NCI-H2196 (cell line): ENCODE data around the gene PRDM11.

ENCODE experiments used
- DNase-seq: peaks from one replicate; lab custom pipeline; 2025; ENCODE audit not compliant: unreplicated experiment; lab: John Stamatoyannopoulos, UW

PRDM11 gene

GRCh38 chr11:45174168-45174835 is 27.9 kb downstream of the PRDM11 start:
- DNase-seq = no peak

DNA sequence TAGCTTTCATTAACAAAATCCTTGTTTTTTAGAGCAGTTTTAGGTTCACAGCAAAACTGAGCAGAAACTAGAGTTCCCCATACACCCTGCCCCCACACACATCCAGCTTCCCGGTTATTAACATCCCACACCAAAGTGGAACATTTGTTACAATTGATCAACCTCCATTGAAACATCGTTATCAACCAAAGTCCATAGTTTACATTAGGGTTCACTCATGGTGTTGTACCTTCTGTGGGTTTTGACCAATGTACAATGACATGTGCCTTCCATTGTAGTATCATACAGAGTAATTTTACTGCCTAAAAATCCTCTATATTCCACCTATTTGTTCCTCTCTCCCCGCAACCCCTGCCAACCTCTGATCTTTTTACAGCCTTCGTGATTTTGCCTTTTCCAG is 28.5 kb downstream of the PRDM11 start:
- no peak for DNase-seq

DNA sequence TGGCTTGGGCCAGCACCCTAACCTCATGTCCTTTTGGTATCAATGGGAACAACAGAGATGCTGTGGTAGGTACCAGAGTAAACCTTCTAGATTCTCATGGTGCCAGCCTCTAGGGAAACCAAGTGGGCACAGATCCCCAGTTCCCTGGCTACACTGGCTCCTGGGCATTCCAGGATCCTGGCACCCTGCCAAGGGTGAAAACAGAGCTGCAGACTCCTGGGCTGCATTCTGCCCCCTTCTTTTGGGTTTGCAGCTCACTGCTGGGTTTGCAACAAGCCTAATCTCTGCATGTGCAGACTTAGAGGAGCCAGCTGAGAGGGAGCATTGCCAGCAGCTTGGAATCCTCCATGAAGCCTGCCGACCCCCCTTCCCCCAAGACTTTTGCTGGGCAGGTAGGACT is 30.6 kb downstream of the PRDM11 start:
- peak; percentile 46 for DNase-seq

DNA sequence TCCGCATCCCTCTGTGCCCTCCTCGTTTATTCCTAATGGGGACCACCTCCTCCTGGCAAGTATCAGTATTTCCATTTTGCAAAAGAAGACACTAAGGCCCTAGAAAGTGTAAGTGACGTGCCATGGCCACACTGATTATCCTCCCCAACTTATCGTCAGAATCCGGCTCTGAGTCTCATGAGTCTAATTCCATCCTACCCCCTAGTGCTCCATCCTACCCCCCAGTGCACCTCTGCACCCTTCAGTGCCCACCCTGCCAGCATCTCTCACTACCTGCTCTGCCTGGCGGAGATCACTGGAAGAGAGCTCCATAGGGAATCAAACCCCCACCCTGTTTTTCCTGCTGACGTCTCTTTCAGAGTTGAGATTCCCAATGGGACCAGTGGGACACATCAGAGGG is 31.8 kb downstream of the PRDM11 start:
- no peak for DNase-seq

GRCh38 chr11:45178890-45179671 is 32.6 kb downstream of the PRDM11 start:
- peak; percentile 21 for DNase-seq

DNA sequence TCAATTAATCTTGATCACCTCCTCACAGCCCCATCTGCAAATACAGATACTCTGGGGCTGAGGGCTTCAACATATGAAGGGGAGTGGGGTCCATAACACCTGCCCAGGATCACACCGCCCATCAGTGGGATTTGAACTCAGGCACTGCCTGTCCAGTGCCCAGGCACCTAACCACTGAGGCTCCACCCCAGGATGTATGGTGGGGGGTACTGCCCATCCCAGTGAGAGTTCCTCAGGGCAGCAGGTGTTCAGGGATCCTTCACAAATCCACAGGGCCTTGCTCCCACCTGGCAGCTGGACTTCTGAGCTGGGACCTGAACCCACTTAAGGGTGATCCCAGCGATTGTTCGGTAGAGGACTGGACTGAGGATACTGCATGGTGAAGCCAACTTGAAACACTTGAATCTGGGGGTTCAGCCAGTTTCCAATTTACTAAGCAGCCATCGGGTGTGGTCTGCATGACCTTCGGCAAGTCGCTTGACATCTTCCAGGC is 33.3 kb downstream of the PRDM11 start:
- DNase-seq = peak; percentile 21

DNA sequence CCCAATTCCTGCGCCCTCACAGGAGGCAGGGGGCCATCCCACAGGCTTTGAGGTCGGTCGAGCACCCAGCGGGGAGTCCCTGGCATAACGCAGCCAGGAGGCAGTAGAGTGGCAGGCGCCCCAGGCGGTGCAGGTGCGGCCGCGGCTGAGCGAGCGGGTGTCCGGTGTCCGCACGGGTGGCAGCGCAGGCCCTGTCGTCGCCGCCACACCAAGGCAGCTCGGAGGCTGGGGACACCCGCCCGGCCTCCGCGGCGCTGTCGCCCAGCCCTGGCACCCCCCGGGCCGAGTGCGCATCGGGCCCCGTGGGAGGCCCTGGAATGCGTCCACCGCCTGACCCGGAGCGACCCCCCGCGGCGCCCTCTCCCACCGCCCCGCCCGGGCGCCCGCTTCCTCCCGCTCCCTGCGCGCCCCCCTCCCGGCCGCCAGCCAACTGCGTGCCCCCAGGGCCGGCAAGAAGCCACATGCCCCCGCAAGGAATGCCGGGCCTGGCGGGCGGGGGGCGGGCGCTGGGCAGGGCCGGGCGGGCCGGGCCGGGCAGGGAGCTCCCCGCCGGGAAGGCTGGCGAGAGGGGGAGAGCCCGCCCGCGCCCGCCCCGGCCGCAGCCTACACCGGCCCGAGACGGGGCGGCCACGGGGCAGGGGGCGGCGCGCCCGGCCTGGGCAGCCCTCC is 33.9 kb downstream of the PRDM11 start:
- peak; percentile 73 for DNase-seq

DNA sequence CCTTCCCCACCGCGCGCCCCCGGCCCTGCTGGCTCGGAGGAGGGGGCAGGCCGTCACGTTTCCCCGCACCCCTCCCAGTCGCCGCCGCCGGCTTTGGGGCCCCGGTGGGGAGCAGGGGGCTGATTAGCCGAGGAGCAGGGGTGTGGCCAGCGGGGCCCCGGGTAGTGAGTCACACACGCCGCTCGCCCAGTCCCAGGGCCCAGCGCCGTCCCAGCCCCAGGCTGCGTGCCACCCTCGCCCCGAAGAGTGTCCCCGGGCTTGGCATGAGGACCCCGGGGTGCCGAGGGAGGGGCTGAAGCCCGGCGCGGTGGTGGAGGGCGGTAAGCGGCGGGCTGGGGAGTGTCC is 34.4 kb downstream of the PRDM11 start:
- DNase-seq = no peak

- no peak for DNase-seq
These were observed 34.9 kb downstream of the PRDM11 start for GRCh38 chr11:45181193-45181888.

- no peak for DNase-seq
These were observed 35.6 kb downstream of the PRDM11 start for GRCh38 chr11:45181889-45182550.

DNA sequence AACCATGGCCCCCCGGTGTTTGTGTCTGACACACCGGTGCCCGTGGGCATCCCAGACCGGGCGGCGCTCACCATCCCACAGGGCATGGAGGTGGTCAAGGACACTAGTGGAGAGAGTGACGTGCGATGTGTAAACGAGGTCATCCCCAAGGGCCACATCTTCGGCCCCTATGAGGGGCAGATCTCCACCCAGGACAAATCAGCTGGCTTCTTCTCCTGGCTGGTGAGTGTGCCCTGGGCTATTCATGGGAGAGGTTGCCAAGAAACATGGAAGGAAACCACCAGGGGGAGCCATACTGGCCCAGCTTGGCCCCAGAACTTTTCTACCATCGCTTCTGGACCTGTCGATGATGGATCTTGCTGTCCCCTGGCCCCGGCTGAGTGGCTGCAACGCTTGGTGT is 36.5 kb downstream of the PRDM11 start:
- peak; percentile 36 for DNase-seq

DNA sequence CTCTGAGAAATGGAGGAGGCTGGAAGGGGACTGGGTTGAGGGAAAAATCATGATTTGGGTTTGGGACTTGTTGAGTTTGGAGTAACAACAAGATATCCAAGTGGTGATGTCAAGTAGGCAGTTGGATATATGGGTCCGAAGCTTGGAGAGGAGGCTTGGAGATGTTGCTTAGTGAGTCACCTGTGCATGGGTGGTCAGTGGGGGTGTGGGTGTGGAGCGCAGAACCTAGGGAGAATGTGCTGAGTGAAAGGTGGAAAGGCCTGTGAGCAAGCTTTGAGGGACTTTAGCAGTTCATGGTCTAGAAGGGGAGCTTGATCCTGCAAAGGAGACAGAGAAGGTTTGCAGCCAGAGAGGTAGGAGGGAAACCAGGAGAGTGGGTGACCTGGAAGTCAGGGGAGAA is 38.2 kb downstream of the PRDM11 start:
- DNase-seq = no peak

DNA sequence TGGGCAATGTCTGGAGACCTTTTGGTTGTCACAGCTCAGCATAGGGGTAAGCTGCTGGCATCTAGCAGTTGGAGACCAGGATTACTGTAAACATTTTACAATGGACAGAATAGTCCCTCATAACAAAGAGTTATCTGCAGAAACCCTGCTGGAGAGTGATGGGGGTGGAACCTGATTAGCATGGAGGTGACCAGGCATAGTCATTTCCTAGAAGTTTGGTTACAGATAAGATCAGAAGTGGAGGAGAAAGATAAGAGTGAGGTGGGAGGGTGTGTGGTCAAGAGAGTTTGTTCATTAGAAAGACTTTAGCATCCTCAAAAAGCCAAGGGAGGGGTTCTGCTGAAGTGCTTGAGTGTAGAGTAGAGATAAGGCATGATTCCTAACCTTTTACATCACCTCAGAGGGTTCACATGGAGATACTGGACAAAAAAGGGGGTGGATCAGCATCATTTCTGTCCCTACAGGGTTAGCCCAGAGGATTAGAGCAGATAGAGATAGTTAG is 38.8 kb downstream of the PRDM11 start:
- DNase-seq = peak; percentile 10

- no peak for DNase-seq
These were observed 40.9 kb downstream of the PRDM11 start for GRCh38 chr11:45187375-45187774.

GRCh38 chr11:45188127-45188526 is 41.7 kb downstream of the PRDM11 start:
- DNase-seq = no peak

DNA sequence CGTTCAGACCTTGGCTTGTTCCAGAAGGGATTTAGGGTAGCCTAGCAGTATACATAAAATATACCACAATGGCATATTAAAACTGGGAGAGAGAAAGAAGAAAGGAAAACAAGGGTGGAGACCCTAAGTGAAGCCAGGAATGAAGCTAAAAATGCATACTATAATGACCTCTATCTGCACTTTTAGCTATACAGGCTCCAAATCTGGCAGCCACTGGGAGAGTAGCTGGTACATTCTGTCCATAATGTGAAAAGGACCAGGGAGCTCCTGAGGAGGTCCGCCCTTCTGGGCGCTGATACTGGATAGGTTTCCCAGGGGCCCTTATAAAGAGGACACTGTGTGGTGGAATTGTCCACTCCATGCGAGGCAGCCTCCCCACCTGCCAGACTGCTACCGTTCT is 42.8 kb downstream of the PRDM11 start:
- no peak for DNase-seq

DNA sequence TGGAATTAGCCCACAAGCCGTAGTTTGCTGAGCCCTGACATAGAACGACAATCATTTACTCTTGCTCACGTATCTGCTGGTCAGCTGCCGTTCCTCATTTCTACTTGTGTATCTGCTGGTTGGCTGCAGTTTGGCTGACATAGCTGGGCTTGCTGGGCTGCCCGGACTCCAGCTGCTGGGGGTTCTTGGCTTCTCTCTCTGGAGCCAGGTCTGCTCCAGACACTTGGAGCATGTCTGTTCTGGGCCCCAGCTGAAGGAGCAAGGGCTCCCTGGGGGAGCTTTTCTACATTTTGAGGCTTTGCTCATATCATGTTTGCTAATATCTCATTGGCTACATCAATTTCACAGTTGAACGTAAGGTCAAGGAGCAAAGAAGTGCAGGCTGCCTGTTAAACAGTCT is 47.3 kb downstream of the PRDM11 start:
- DNase-seq = no peak

DNA sequence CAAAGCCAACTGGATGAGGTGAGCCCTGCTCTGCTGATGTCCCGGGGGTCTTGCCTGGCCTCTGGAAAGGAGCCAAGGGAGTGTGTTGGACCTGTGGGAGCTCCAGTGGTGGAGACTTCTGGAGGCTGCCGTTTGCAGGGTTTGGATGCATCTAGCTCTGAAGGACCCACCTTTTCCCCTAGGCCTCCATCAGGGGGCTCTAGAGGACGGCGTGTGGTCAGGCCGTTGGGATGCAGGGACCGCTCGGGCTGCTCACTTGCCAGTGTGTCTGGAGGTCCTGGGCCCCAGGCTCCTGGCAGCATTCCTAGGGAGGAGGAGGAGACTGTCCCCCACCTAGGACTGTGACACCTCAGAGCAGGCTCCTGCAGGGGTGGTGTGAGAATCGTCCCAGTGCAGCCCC is 58.3 kb downstream of the PRDM11 start:
- no peak for DNase-seq

DNA sequence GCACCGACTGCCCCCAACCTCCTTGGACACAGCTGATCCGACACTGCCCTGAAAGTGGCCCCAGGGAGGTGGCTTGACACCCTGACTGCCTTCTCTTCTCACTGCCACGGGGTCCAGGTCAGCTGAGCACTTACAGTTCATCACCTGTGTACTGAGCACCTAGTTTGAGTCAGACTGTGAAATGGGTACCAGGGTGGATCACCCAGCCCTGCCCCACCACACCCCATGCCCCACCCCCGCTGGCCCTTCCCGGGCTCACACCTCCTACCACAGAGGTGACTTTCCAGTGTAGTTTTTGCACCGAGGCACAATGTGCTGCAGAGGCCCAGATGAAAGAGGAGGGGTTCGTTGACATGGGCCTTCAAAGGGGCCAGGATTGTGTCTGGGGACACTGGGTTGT is 59.5 kb downstream of the PRDM11 start:
- DNase-seq = no peak

DNA sequence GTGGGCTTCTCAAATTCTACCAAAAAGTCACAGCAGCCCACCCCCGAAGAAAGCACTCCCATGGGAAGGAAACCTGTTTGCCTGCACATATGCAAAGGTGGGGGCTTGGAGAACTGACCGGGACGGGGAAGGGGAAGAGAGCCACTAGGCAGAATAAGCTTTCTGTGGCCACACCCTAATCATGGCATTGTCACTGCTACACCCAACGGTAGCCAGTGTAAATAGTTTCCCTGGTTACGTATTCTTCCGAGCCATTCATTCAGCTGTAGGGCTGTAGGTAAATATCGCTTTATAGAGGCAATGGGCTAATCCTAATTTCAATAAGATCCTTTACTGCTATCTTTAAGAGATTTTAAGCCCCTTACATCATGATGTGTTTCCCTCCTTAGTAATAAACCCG is 61.7 kb downstream of the PRDM11 start:
- DNase-seq = no peak
